Panc1 (cell line): ENCODE results near the gene PCDHGC3. TPM values are rescaled to one million over a fixed set of nuclear protein-coding genes. Genes with fewer than 3 reads are reported as not detected.

Experiments
- ATAC-seq: fragments of 200-7000 bp; cut with Tn5 transposase; 2 replicates; pipeline ENCODE4 v1.9.1; 2020; ENCODE audit warnings: mild to moderate bottlenecking, moderate library complexity
- BruUV-seq: library from RNA; stranded (reverse); fragments of 400-500 nt; replicated peaks from 2 replicates; lab custom pipeline; 2021; lab: Mats Ljungman, UMichigan
- CTCF ChIA-PET: fragments of 300-600 bp; sonication (Branson Sonifier 250); formaldehyde crosslinking; loops from one replicate; lab custom pipeline; 2022; ENCODE audit warnings: antibody characterized with exemption; lab: Charles Lee
- POLR2A ChIA-PET: fragments of 300-600 bp; sonication (Branson Sonifier 250); formaldehyde crosslinking; loops from one replicate; lab custom pipeline; 2022; ENCODE audit warnings: antibody characterized with exemption; lab: Charles Lee
- DNase-seq: peaks from one replicate; pipeline ENCODE4 v3.0.0-alpha.2; 2010; ENCODE audit warnings: low read depth, low spot score
- H3K27ac ChIP-seq: 2 replicates; pipeline ENCODE4 v1.5.1; 2011; ENCODE audit warnings: mild to moderate bottlenecking, low read length, inconsistent platforms
- H3K27me3 ChIP-seq: fragments of 200-500 bp; sonication (Bioruptor generic); 2 replicates; pipeline ENCODE4 v1.6.0; 2014; ENCODE audit warnings: low read length, inconsistent platforms; ENCODE audit not compliant: control insufficient read depth, insufficient read depth
- H3K36me3 ChIP-seq: fragments of 200-500 bp; sonication (Bioruptor generic); 2 replicates; pipeline ENCODE4 v1.5.1; 2014; ENCODE audit warnings: inconsistent platforms, mild to moderate bottlenecking, low read length, moderate library complexity; ENCODE audit not compliant: control insufficient read depth, insufficient read depth
- H3K4me1 ChIP-seq: 2 replicates; pipeline ENCODE4 v1.5.1; 2011; ENCODE audit warnings: inconsistent platforms, mild to moderate bottlenecking, low read length, moderate library complexity; ENCODE audit not compliant: control insufficient read depth, insufficient read depth
- H3K4me3 ChIP-seq, 2 experiments: 2 replicates each; pipeline ENCODE4 v1.5.1; 2011 to 2012; ENCODE audit warnings: low read depth in 2 of 2, low read length in 2 of 2, mild to moderate bottlenecking in 2 of 2, inconsistent platforms in 1 of 2, moderate library complexity in 1 of 2
- H3K9me3 ChIP-seq: fragments of 200-500 bp; sonication (Bioruptor generic); 2 replicates; pipeline ENCODE4 v1.5.1; 2014; ENCODE audit warnings: low read depth, mild to moderate bottlenecking, inconsistent platforms, low read length, moderate library complexity; ENCODE audit not compliant: control insufficient read depth, insufficient read depth
- CTCF ChIP-seq: fragments of 450-650 bp; IDR thresholded peaks from 2 replicates; pipeline ENCODE4 v1.5.1; 2017; ENCODE audit warnings: mild to moderate bottlenecking
- SIN3A ChIP-seq: IDR thresholded peaks from 2 replicates; pipeline ENCODE4 v1.6.1; 2012; ENCODE audit warnings: low read depth, mild to moderate bottlenecking, low read length, moderate library complexity, borderline replicate concordance; ENCODE audit not compliant: insufficient read depth
- TCF7L2 ChIP-seq: IDR thresholded peaks from 2 replicates; pipeline ENCODE4 v1.6.1; 2011; ENCODE audit warnings: mild to moderate bottlenecking, low read depth, low read length, inconsistent platforms
- in situ Hi-C: cut with HindIII; loops from 2 replicates; pipeline ENCODE4 v1.10.0; 2016; ENCODE audit warnings: low sequenced_read_pairs, low pct_unique_long_range_greater_than_20kb
- intact Hi-C: fragments of 100-400 bp; cut with micrococcal nuclease; formaldehyde crosslinking; loops from one replicate; pipeline ENCODE4 v1.10.0; 2022; ENCODE audit not compliant: unreplicated experiment
- total RNA-seq: library from RNA; stranded (reverse); gene quantifications from one replicate; pipeline ENCODE4 v1.2.1, GENCODE V29; 2021; ENCODE audit not compliant: unreplicated experiment
- TF ChIP-seq, protein P1 (sequence below), 2 experiments: IDR thresholded peaks; 2 replicates each; pipeline ENCODE4 v1.6.1; 2011 to 2012; ENCODE audit warnings: low read depth in 2 of 2, control low read depth in 1 of 2, low read length in 1 of 2, mild to moderate bottlenecking in 1 of 2, moderate library complexity in 1 of 2; ENCODE audit not compliant: insufficient read depth in 1 of 2

The PCDHGC3 gene
- total RNA-seq, 1 experiment from 2014 or later = 54.1 TPM

DNA sequence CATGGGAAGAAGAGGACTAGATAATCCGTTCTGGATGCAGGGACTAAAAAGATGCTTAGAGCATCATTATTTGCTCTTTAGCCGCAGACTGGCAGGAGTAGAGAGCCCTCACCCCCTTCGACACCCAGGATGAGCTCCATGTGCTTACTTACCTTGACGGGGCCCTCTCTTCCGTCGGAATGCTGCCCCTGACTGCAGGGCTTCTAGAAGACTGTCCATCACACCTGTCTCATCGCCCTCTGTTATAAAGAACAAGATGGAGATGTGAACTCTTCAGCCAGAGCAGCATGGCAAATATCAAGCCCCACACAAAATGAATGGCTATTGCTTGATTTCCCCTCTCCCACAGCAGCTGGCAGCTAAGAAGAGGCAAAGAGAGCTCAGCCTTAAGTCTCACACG lies 48.2 kb downstream of the PCDHGC3 start:
- POLR2A ChIA-PET = no interaction called here
- intact Hi-C loops (loop anchor here (1.0 to 10.0 kb wide), 4 partner anchors 45 to 169 kb away; partner anchors contain the start of genes PCDHGA4, PCDHGB1, PCDHGB2 and PCDHGB7), in situ Hi-C loops (no loop called here)
- no TSS peak for BruUV-seq
- Histone ChIP-seq H3K27me3 (no peaks in the 10 kb centered on the region), H3K36me3 (peaks cover 15% of the 10 kb centered on the region), H3K27ac (peak overlapping the region; percentile 51), H3K4me1 (peaks cover 35% of the 10 kb centered on the region), H3K9me3 (no peaks in the 10 kb centered on the region; the same call in 1 of the 2 replicates), H3K4me3 (no peak overlapping the region)
- DNase-seq (no peak), ATAC-seq (no peak)
- CTCF ChIA-PET = interaction anchor here (0.6 to 1.6 kb wide), 6 partner anchors 10 to 111 kb away, joined by 3 to 5 read pairs (median 4); partner anchors contain the start of genes PCDHGA10, PCDHGB7 and PCDHGC3
- TF ChIP-seq SIN3A (no peak), TCF7L2 (no peak)

DNA sequence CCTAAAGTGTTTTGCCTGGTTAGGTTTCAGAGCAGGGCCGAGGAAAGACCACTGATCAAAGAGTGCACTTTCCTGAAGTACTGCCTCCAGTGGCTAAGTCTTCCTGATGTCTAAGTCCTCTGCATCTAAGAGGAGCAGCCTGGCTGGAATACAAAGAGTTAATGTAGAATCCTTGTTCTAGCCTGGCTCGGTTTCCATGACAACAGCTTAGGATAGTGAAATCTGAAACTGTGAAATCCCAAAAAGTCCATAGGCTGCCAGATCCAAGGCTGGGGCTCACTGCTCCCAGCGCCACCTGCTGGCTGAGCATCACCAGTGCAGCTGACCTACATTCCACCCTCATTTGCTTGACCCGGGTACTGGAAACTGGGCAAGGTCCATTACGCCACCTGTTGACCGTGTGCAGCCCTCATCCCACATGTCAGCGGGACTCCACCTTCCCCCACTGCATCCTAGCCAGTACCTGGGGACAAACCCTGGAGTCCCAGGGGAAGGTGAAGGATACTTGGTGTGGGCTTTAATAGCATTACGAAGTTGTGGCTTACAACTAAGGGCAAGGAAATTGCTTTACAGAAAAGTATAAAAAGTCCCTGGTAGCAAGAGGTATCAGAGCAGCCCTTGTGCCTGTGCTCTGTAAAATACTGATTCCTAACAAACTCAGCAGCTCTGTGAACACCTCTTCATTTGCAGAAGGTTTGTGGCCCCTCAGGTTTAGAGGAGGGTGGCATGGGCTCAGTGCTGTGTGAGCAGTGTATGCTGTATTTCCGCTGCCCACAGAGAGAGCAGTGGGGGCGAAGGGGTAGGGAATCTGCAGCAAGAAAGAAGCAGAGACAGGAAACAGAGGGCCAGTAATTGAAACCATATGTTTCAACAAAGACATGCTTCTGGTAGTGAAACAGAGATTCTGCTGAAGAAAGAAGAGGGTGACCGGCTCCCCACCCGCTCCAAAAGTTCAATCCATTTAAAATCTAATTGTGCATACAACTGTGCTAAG lies 49.1 kb downstream of the PCDHGC3 start:
- Histone ChIP-seq H3K9me3 (no peaks in the 10 kb centered on the region; the same call in 1 of the 2 replicates), H3K27ac (peak overlapping the region; percentile 51), H3K36me3 (peaks cover 15% of the 10 kb centered on the region), H3K27me3 (no peaks in the 10 kb centered on the region), H3K4me1 (peaks cover 35% of the 10 kb centered on the region), H3K4me3 (no peak overlapping the region)
- POLR2A ChIA-PET = interaction anchor here (0.6 kb wide), 1 partner anchor 355 kb away, joined by 3 read pairs; no protein-coding TSS in a partner anchor
- intact Hi-C loops (loop anchor here (1.0 to 10.0 kb wide), 3 partner anchors 50 to 170 kb away; partner anchors contain the start of genes PCDHGA4, PCDHGB1, PCDHGB2 and PCDHGB7), in situ Hi-C loops (no loop called here)
- no TSS peak for BruUV-seq
- CTCF ChIA-PET = interaction anchor here (0.5 to 1.6 kb wide), 8 partner anchors 11 to 466 kb away, joined by 3 to 5 read pairs (median 4); partner anchors contain the start of genes PCDHGA10, PCDHGB7 and PCDHGC3
- peak; percentile 84 for DNase-seq
- peak; percentile 90 for ATAC-seq
- TF ChIP-seq CTCF = peak; percentile 100
- no peak for TF ChIP-seq TCF7L2
- TF ChIP-seq SIN3A = no peak
- TF ChIP-seq, protein P1, sequence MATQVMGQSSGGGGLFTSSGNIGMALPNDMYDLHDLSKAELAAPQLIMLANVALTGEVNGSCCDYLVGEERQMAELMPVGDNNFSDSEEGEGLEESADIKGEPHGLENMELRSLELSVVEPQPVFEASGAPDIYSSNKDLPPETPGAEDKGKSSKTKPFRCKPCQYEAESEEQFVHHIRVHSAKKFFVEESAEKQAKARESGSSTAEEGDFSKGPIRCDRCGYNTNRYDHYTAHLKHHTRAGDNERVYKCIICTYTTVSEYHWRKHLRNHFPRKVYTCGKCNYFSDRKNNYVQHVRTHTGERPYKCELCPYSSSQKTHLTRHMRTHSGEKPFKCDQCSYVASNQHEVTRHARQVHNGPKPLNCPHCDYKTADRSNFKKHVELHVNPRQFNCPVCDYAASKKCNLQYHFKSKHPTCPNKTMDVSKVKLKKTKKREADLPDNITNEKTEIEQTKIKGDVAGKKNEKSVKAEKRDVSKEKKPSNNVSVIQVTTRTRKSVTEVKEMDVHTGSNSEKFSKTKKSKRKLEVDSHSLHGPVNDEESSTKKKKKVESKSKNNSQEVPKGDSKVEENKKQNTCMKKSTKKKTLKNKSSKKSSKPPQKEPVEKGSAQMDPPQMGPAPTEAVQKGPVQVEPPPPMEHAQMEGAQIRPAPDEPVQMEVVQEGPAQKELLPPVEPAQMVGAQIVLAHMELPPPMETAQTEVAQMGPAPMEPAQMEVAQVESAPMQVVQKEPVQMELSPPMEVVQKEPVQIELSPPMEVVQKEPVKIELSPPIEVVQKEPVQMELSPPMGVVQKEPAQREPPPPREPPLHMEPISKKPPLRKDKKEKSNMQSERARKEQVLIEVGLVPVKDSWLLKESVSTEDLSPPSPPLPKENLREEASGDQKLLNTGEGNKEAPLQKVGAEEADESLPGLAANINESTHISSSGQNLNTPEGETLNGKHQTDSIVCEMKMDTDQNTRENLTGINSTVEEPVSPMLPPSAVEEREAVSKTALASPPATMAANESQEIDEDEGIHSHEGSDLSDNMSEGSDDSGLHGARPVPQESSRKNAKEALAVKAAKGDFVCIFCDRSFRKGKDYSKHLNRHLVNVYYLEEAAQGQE (IDR thresholded peaks at IDR 0.05; ENCODE audit: insufficient read depth in 1 of 2, low read depth in 2 of 2, low read length in 1 of 2) = no peak
